Neural progenitor cell (in vitro differentiated cells): Measurements from ENCODE around the gene PCK2. TPM values are rescaled to one million over a fixed set of nuclear protein-coding genes. Genes with fewer than 3 reads are reported as not detected.

Experiments
- DNase-seq: peaks from one replicate; pipeline ENCODE4 v3.0.0-alpha.2; 2016; ENCODE audit warnings: low spot score
- H2AFZ ChIP-seq: fragments of 200-600 bp; sonication (generic); replicated peaks from 2 replicates; pipeline ENCODE4 v1.6.1; 2016; ENCODE audit warnings: antibody characterized with exemption
- H3F3A ChIP-seq: fragments of 200-600 bp; sonication (generic); 2 replicates; pipeline ENCODE4 v1.6.1; 2016; ENCODE audit warnings: antibody characterized with exemption, low read depth
- H3K27ac ChIP-seq: fragments of 200-600 bp; sonication (generic); 2 replicates; pipeline ENCODE4 v1.5.1; 2016; ENCODE audit warnings: mild to moderate bottlenecking
- H3K27me3 ChIP-seq: fragments of 200-600 bp; sonication (generic); 2 replicates; pipeline ENCODE4 v1.6.1; 2016; ENCODE audit warnings: mild to moderate bottlenecking, moderate library complexity
- H3K36me3 ChIP-seq: fragments of 200-600 bp; sonication (generic); 2 replicates; pipeline ENCODE4 v1.5.1; 2016
- H3K4me1 ChIP-seq: fragments of 200-600 bp; sonication (generic); 2 replicates; pipeline ENCODE4 v1.6.1; 2016; ENCODE audit warnings: mixed run types
- H3K4me2 ChIP-seq: fragments of 200-600 bp; sonication (generic); 2 replicates; pipeline ENCODE4 v1.6.1; 2016
- H3K4me3 ChIP-seq: fragments of 200-600 bp; sonication (generic); 2 replicates; pipeline ENCODE4 v1.5.1; 2016
- H3K79me2 ChIP-seq: fragments of 200-600 bp; sonication (generic); 2 replicates; pipeline ENCODE4 v1.6.1; 2016; ENCODE audit warnings: low read depth
- H3K9ac ChIP-seq: fragments of 200-600 bp; sonication (generic); 2 replicates; pipeline ENCODE4 v1.6.1; 2016
- H3K9me3 ChIP-seq: fragments of 200-600 bp; sonication (generic); 2 replicates; pipeline ENCODE4 v1.5.1; 2016; ENCODE audit warnings: low read depth
- H4K20me1 ChIP-seq: fragments of 200-600 bp; sonication (generic); 2 replicates; pipeline ENCODE4 v1.6.1; 2016; ENCODE audit warnings: low read depth
- H3K27ac Mint-ChIP-seq: 3 replicates; pipeline ENCODE4 v1.8.0; 2021; ENCODE audit warnings: mixed read lengths
- H3K27me3 Mint-ChIP-seq: 2 replicates; pipeline ENCODE4 v1.8.0; 2022; ENCODE audit warnings: low read depth, mild to moderate bottlenecking, inconsistent platforms, moderate library complexity, mixed read lengths; ENCODE audit not compliant: insufficient read depth
- H3K36me3 Mint-ChIP-seq: 3 replicates; pipeline ENCODE4 v1.8.0; 2021; ENCODE audit warnings: mixed read lengths
- H3K4me1 Mint-ChIP-seq: 3 replicates; pipeline ENCODE4 v1.8.0; 2021; ENCODE audit warnings: mixed read lengths
- H3K4me3 Mint-ChIP-seq: 3 replicates; pipeline ENCODE4 v1.8.0; 2021; ENCODE audit warnings: mild to moderate bottlenecking, moderate library complexity, mixed read lengths
- H3K9me3 Mint-ChIP-seq: 3 replicates; pipeline ENCODE4 v1.8.0; 2020; ENCODE audit warnings: mixed read lengths
- CTCF ChIP-seq: fragments of 200-600 bp; sonication (generic); IDR thresholded peaks from 2 replicates; pipeline ENCODE4 v1.5.1; 2017; ENCODE audit warnings: antibody characterized with exemption, mild to moderate bottlenecking
- EZH2 ChIP-seq: fragments of 200-600 bp; sonication (generic); IDR thresholded peaks from 2 replicates; pipeline ENCODE4 v1.6.1; 2017; ENCODE audit warnings: antibody characterized with exemption, mild to moderate bottlenecking, moderate library complexity
- EZH2phosphoT487 ChIP-seq: fragments of 200-600 bp; sonication (generic); IDR thresholded peaks from 2 replicates; pipeline ENCODE4 v1.6.1; 2017; ENCODE audit warnings: antibody characterized with exemption
- total RNA-seq: library from RNA; depleted of rRNA; stranded (reverse); fragments of >200 nt; gene quantifications from 2 replicates; pipeline ENCODE4 v1.2.3, GENCODE V29; 2015; ENCODE audit warnings: low replicate concordance

PCK2 gene
- total RNA-seq, 1 donor from 2014 or later: 11.1 TPM

GRCh38 chr14:24098927-24099813 is 5.1 kb downstream of the PCK2 start:
- Histone ChIP-seq H3K9ac (no peak overlapping the region), H3K4me2 (no peak overlapping the region), H3K4me1 (peaks cover 10% of the 10 kb centered on the region), H3K27ac (no peak overlapping the region), H4K20me1 (no peaks in the 10 kb centered on the region), H3K36me3 (no peaks in the 10 kb centered on the region), H3K27me3 (no peaks in the 10 kb centered on the region), H3K79me2 (no peaks in the 10 kb centered on the region), H3K4me3 (no peak overlapping the region), H2AFZ (no peak overlapping the region), H3F3A (peaks cover 12% of the 10 kb centered on the region), H3K9me3 (no peaks in the 10 kb centered on the region)
- Mint-ChIP-seq H3K27me3 (peaks cover 12% of the 10 kb centered on the region), H3K36me3 (no peaks in the 10 kb centered on the region), H3K4me3 (no peak overlapping the region), H3K4me1 (peaks cover 13% of the 10 kb centered on the region), H3K9me3 (no peaks in the 10 kb centered on the region), H3K27ac (no peak overlapping the region)
- DNase-seq: no peak
- TF ChIP-seq EZH2 (no peak), CTCF (no peak), EZH2phosphoT487 (no peak)

GRCh38 chr14:24100197-24100981 is 6.3 kb downstream of the PCK2 start:
- Histone ChIP-seq H3K4me2 (no peak overlapping the region), H3K4me3 (no peak overlapping the region), H2AFZ (no peak overlapping the region), H3K27ac (no peak overlapping the region), H3K27me3 (no peaks in the 10 kb centered on the region), H3K36me3 (no peaks in the 10 kb centered on the region), H4K20me1 (no peaks in the 10 kb centered on the region), H3K9ac (no peak overlapping the region), H3K9me3 (no peaks in the 10 kb centered on the region), H3K79me2 (no peaks in the 10 kb centered on the region), H3K4me1 (peaks cover 5% of the 10 kb centered on the region), H3F3A (peaks cover 6% of the 10 kb centered on the region)
- peaks cover 8% of the 10 kb centered on the region for H3K27me3 Mint-ChIP-seq
- no peaks in the 10 kb centered on the region for H3K9me3 Mint-ChIP-seq
- no peak overlapping the region for H3K4me3 Mint-ChIP-seq
- H3K4me1 Mint-ChIP-seq: peaks cover 8% of the 10 kb centered on the region
- no peaks in the 10 kb centered on the region for H3K36me3 Mint-ChIP-seq
- no peak for TF ChIP-seq CTCF
- TF ChIP-seq EZH2phosphoT487: no peak
- no peak for TF ChIP-seq EZH2
- DNase-seq: no peak
- no peak overlapping the region for H3K27ac Mint-ChIP-seq

GRCh38 chr14:24100982-24101494 is 6.9 kb downstream of the PCK2 start:
- Histone ChIP-seq H3F3A (no peaks in the 10 kb centered on the region), H3K36me3 (no peaks in the 10 kb centered on the region), H4K20me1 (no peaks in the 10 kb centered on the region), H3K27ac (no peak overlapping the region), H3K9ac (no peak overlapping the region), H3K79me2 (no peaks in the 10 kb centered on the region), H3K9me3 (no peaks in the 10 kb centered on the region), H3K4me2 (no peak overlapping the region), H3K4me1 (no peaks in the 10 kb centered on the region), H3K4me3 (no peak overlapping the region), H2AFZ (no peak overlapping the region), H3K27me3 (no peaks in the 10 kb centered on the region)
- H3K9me3 Mint-ChIP-seq: no peaks in the 10 kb centered on the region
- no peak overlapping the region for H3K27ac Mint-ChIP-seq
- peaks cover 3% of the 10 kb centered on the region for H3K4me1 Mint-ChIP-seq
- H3K36me3 Mint-ChIP-seq: no peaks in the 10 kb centered on the region
- no peak for DNase-seq
- H3K4me3 Mint-ChIP-seq: no peak overlapping the region
- TF ChIP-seq CTCF (no peak), EZH2phosphoT487 (no peak), EZH2 (no peak)
- H3K27me3 Mint-ChIP-seq: peaks cover 8% of the 10 kb centered on the region
